SU-DHL-6 (cell line): ENCODE measurements around the gene OSBPL9.

ENCODE experiments used
- EZH2phosphoT487 ChIP-seq: fragments of 200-600 bp; sonication (generic), shearing (Covaris generic); conservative IDR thresholded peaks from 2 replicates; pipeline ENCODE4 v1.6.1; 2018; ENCODE audit warnings: mild to moderate bottlenecking, antibody characterized with exemption, low read length, moderate library complexity, mixed read lengths
- TF ChIP-seq, protein P1 (sequence below): fragments of 200-600 bp; sonication (generic); IDR thresholded peaks from one replicate; pipeline ENCODE4 v1.5.1; 2017; ENCODE audit warnings: antibody characterized with exemption, mild to moderate bottlenecking, low read length, moderate library complexity; ENCODE audit not compliant: insufficient read depth, poor library complexity, severe bottlenecking

DNA sequence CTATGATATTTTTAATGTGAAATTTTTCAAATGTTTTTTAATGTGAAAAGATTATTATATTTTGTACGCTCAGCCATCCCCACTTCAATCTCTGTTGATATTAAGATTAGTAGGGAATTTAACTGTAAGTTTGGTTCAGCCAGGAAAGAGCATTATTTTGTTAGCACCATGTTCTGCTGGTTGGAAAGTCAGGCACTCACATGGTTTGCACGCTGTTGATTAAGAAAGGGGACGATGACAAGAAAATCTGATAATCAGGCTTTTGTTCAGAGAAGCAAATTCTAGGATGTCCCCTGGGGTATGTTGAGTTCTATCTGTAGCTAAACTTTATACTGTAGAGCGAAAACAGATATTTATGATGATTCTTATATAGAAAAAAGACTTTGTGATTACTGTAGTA, 115.1 kb downstream of the OSBPL9 start:
- no peak for TF ChIP-seq EZH2phosphoT487
- TF ChIP-seq, protein P1, sequence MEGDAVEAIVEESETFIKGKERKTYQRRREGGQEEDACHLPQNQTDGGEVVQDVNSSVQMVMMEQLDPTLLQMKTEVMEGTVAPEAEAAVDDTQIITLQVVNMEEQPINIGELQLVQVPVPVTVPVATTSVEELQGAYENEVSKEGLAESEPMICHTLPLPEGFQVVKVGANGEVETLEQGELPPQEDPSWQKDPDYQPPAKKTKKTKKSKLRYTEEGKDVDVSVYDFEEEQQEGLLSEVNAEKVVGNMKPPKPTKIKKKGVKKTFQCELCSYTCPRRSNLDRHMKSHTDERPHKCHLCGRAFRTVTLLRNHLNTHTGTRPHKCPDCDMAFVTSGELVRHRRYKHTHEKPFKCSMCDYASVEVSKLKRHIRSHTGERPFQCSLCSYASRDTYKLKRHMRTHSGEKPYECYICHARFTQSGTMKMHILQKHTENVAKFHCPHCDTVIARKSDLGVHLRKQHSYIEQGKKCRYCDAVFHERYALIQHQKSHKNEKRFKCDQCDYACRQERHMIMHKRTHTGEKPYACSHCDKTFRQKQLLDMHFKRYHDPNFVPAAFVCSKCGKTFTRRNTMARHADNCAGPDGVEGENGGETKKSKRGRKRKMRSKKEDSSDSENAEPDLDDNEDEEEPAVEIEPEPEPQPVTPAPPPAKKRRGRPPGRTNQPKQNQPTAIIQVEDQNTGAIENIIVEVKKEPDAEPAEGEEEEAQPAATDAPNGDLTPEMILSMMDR, result no peak
